Testis (tissue), 2 donors: ENCODE measurements around the gene DPH3.

Source experiments
- POLR2A ChIP-seq: fragments of 450-650 bp; IDR thresholded peaks from one replicate; pipeline ENCODE4 v1.6.1; 2017; ENCODE audit warnings: antibody characterized with exemption, mild to moderate bottlenecking, moderate library complexity
- TF ChIP-seq, protein P1 (sequence below), 3 experiments: fragments of 450-650 bp in 2 of 3; fragments of 200-600 bp in 1 of 3; sonication (generic) in 1 of 3; IDR thresholded peaks; one replicate each; pipeline ENCODE4 v1.5.1; 2016 to 2019; ENCODE audit warnings: antibody characterized with exemption in 3 of 3, mild to moderate bottlenecking in 2 of 3, moderate library complexity in 1 of 3

DNA sequence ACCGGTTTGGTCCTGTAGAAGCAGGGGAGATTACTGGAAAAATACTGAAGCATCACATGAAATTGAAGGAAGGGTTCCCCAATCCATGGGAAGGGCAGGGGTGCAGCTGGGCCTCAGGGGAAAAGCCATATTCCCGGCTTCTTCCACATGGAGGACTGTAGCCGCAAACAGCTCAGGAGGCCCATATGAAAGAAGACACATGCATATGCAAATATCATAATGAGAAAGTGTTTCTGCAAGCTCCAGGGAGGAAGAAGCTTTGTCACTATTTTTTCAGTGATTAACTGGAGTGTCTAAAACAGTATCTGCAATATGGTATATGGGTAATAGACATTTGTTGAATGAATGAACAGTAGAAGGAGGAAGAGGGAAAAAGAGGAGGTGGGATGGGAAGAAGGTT lies 19.1 kb downstream of the DPH3 start:
- TF ChIP-seq, protein P1, sequence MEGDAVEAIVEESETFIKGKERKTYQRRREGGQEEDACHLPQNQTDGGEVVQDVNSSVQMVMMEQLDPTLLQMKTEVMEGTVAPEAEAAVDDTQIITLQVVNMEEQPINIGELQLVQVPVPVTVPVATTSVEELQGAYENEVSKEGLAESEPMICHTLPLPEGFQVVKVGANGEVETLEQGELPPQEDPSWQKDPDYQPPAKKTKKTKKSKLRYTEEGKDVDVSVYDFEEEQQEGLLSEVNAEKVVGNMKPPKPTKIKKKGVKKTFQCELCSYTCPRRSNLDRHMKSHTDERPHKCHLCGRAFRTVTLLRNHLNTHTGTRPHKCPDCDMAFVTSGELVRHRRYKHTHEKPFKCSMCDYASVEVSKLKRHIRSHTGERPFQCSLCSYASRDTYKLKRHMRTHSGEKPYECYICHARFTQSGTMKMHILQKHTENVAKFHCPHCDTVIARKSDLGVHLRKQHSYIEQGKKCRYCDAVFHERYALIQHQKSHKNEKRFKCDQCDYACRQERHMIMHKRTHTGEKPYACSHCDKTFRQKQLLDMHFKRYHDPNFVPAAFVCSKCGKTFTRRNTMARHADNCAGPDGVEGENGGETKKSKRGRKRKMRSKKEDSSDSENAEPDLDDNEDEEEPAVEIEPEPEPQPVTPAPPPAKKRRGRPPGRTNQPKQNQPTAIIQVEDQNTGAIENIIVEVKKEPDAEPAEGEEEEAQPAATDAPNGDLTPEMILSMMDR (IDR thresholded peaks at IDR 0.05), result no peak
- no peak for TF ChIP-seq POLR2A
